AG09309 (cell line): ENCODE data around the gene ERLIN1.

Source experiments
- DNase-seq: peaks from one replicate; pipeline ENCODE4 v3.0.0-alpha.2; 2010; ENCODE audit warnings: low read depth
- H3K4me3 ChIP-seq: 2 replicates; pipeline ENCODE4 v1.5.1; 2011; ENCODE audit warnings: mild to moderate bottlenecking, low read depth, low read length, moderate library complexity; ENCODE audit not compliant: control insufficient read depth
- TF ChIP-seq, protein P1 (sequence below): IDR thresholded peaks from 2 replicates; pipeline ENCODE4 v1.5.1; 2011; ENCODE audit warnings: mild to moderate bottlenecking, low read depth, low read length, inconsistent platforms; ENCODE audit not compliant: insufficient read depth, control insufficient read depth; ENCODE audit errors: missing control alignments

The ERLIN1 gene

DNA sequence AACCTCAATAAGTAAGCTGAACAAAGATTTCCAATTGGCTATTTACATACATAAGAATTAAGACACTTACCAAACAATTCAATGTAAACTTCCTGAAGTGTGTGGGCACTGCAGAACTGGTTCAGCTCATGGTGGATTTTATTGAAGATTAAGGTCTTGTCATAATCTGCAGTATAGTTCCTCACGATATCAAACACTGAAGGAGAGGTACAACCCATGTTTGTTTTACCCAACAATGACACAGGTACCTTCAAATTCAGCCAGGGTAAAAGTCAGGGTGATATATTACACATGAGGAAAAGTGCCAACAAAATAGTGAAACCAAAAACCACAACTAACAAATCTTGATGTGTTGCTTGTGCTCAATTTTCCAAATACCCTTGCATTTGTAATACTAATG lies 10.0 kb downstream of the ERLIN1 start:
- TF ChIP-seq, protein P1, sequence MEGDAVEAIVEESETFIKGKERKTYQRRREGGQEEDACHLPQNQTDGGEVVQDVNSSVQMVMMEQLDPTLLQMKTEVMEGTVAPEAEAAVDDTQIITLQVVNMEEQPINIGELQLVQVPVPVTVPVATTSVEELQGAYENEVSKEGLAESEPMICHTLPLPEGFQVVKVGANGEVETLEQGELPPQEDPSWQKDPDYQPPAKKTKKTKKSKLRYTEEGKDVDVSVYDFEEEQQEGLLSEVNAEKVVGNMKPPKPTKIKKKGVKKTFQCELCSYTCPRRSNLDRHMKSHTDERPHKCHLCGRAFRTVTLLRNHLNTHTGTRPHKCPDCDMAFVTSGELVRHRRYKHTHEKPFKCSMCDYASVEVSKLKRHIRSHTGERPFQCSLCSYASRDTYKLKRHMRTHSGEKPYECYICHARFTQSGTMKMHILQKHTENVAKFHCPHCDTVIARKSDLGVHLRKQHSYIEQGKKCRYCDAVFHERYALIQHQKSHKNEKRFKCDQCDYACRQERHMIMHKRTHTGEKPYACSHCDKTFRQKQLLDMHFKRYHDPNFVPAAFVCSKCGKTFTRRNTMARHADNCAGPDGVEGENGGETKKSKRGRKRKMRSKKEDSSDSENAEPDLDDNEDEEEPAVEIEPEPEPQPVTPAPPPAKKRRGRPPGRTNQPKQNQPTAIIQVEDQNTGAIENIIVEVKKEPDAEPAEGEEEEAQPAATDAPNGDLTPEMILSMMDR: no peak
- no peak for DNase-seq
- no peak overlapping the region for H3K4me3 ChIP-seq

DNA sequence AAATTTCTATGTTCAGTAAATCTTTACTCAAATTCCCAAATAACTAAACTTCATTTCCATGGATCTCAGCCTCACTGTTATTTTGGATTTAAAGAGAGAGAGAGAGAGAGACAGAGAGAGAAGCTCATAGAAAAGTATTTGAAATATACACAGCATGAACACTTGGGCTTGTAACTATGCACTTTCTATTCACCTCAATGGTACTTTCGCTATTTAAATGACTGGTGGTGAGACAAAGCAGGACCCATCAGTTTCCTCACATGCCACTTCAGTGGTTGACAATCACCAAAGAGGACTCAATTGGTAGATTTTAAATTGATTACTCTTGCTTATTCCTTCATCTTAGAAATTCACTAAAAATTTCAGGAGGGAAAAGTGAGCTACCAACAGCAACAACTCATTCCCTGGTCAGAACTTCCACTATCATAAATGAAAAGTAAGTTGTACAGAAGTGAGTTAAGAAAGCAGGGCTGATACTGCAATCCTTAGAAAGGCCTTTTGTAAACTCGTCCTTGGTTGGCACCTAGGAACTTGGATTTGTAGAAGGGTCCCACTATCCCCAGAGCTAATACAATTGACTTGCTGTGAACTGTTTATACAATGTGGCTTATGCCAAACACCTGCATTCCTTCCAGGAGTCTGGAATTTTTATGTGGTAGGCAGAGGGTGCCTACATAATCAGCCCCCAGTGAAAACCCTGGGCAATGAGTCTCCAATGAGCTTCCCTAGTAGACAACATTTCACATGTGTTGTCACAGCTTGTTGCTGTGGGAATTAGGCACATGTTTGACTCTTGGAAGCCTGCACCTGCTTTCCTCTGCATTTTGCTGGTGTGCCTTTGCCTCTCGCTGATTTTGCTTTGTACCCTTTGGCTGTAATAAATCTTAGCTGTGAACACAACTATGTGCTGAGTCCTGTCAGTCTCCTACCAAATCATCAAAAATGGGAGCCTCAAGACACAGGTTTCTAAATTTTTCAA lies 10.8 kb downstream of the ERLIN1 start:
- TF ChIP-seq, protein P1: no peak
- no peak overlapping the region for H3K4me3 ChIP-seq
- no peak for DNase-seq

DNA sequence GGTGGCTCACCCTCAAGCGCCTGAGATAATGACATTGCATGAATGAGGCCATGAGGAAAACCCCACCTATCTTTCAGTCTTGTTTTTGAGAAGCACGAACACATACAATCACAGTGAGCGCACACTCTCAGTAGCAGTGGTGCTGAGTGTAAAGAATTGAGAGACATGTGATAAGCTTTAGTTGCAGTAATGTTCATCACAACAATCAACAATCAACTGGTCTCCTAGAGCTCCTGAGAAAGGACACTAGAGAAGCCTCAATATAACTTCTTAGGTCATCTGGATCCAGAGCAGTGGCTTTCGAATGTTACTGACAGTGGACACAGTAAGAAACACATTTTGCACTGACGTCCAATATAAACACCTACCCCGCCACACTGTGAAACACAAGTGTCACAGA lies 12.8 kb downstream of the ERLIN1 start:
- no peak for DNase-seq
- no peak overlapping the region for H3K4me3 ChIP-seq
- TF ChIP-seq, protein P1: no peak

DNA sequence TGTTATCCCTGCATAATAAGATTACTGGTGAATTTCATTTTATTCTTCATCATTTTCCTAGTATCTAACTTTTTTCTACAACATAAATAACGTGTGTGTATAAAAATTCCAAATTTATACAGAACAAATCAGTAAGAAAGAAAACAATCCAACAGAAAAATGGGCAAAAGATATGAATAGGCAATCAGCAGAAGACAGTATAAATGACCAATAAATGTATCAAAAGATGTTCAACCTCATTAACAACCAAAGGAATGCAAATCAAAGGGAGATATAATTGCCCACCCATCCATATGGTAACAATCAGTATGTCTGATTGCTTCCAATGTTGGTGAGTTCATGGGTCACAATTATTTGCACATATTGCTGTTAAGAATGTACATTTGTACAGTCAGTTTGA lies 13.5 kb downstream of the ERLIN1 start:
- TF ChIP-seq, protein P1: no peak
- no peak for DNase-seq
- no peak overlapping the region for H3K4me3 ChIP-seq

DNA sequence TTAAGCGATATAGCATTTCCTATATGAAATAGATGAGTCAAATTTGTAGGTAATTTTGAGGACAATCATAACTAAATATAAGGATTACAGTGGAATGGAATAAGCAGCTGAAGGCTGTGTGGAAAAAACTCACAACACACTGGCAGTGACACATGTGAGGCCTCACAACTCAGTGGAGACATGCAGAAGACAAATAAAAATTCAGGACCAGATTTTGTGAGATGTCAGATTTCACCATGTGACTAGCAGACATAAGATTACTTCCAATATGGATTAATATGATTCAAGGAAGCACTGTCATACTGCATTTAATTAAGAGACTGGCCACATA lies 17.6 kb downstream of the ERLIN1 start:
- no peak overlapping the region for H3K4me3 ChIP-seq
- DNase-seq: no peak
- TF ChIP-seq, protein P1: no peak

DNA sequence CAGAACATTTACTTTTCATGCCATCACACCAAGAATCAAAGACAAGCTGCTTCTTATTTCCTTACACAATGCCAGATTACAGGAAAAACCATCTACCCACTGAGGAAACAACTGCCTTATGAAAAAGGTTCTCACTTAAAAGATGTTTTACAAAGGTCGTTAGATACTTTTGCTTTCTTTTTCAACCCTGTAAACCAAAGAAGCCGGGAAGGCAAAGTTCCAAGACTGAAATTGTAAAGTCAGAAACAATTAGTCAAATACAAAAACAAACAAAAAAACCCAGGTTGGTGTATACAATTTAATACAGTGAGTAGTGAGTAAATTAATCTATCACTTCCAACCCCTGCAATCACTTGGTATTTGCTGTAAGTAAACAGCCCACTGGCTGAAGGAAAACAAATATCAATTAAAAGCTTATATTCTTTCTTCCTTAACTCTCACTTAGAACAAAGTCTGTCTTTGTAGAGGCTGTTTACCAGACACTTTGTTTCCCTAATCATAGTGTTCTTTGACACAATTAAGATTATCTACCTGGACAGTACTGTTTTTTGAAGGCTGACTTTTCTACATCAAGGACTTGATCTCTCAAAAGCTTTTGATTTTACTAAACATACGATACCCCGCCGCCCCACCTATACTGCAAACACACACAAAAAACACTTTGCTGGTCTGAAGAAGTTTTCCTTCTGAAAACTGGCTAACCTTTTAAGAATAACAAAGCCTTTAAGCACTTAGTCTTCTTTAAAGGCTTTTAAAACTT lies 18.1 kb downstream of the ERLIN1 start:
- TF ChIP-seq, protein P1: no peak
- DNase-seq: no peak
- H3K4me3 ChIP-seq: no peak overlapping the region
